Glutamatergic neuron (in vitro differentiated cells): Measurements from ENCODE around the gene FMO4. TPM values are rescaled to one million over a fixed set of nuclear protein-coding genes. Genes with fewer than 3 reads are reported as not detected.

ENCODE experiments used
- DNase-seq: peaks from one replicate; pipeline ENCODE4 v3.0.0; 2022
- H3K27ac Mint-ChIP-seq: one replicate; pipeline ENCODE4 v1.8.0; 2020; ENCODE audit warnings: mild to moderate bottlenecking, mixed read lengths, inconsistent platforms; ENCODE audit not compliant: unreplicated experiment
- H3K27me3 Mint-ChIP-seq: one replicate; pipeline ENCODE4 v1.8.0; 2020; ENCODE audit warnings: mild to moderate bottlenecking, moderate library complexity, mixed read lengths, inconsistent platforms; ENCODE audit not compliant: unreplicated experiment
- H3K36me3 Mint-ChIP-seq: one replicate; pipeline ENCODE4 v1.8.0; 2020; ENCODE audit warnings: mild to moderate bottlenecking, mixed read lengths, inconsistent platforms; ENCODE audit not compliant: unreplicated experiment
- H3K4me1 Mint-ChIP-seq: one replicate; pipeline ENCODE4 v1.8.0; 2020; ENCODE audit warnings: mild to moderate bottlenecking, low read depth, mixed read lengths, inconsistent platforms; ENCODE audit not compliant: unreplicated experiment
- H3K4me3 Mint-ChIP-seq: one replicate; pipeline ENCODE4 v1.8.0; 2020; ENCODE audit warnings: mild to moderate bottlenecking, mixed read lengths, inconsistent platforms; ENCODE audit not compliant: unreplicated experiment
- H3K9me3 Mint-ChIP-seq: one replicate; pipeline ENCODE4 v1.8.0; 2020; ENCODE audit warnings: mild to moderate bottlenecking, moderate library complexity, mixed read lengths, inconsistent platforms; ENCODE audit not compliant: unreplicated experiment
- CTCF ChIP-seq: fragments of 200-600 bp; sonication (generic); IDR thresholded peaks from one replicate; pipeline ENCODE4 v1.5.0; 2021; ENCODE audit not compliant: partially characterized antibody, unreplicated experiment
- total RNA-seq: library from RNA; stranded (reverse); fragmentation: NEBNext Ultra II Directional; extraction: Animal tissue kit (Norgen Biotek cat#: 25700); gene quantifications from one replicate; pipeline ENCODE4 v1.2.1, GENCODE V29; 2021; ENCODE audit not compliant: unreplicated experiment

FMO4 gene
- total RNA-seq, 1 donor from 2014 or later, result 0.56 TPM

DNA sequence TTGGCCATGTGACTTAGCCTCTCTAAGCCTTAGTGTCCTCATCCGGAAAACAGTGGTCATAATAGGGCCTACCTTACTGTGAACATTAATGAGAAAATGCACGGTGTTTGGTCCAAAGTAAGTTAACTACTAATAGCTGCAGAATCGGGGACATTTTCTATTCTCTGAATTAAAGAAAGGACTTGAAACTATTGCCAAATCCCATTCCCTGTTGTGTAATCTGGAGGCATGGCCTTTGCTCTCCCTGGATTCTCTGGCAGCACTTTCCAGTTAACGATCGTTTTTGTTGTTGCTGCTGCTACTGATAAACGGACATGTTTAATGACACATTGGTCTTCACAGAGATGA is 30.5 kb downstream of the FMO4 start:
- TF ChIP-seq CTCF, result no peak
- no peak for DNase-seq
- no peaks in the 10 kb centered on the region for H3K27me3 Mint-ChIP-seq
- H3K4me1 Mint-ChIP-seq, result no peaks in the 10 kb centered on the region
- H3K36me3 Mint-ChIP-seq, result no peaks in the 10 kb centered on the region
- H3K4me3 Mint-ChIP-seq, result no peak overlapping the region
- no peaks in the 10 kb centered on the region for H3K9me3 Mint-ChIP-seq
- no peak overlapping the region for H3K27ac Mint-ChIP-seq

GRCh38 chr1:171345536-171345935 is 31.6 kb downstream of the FMO4 start:
- no peaks in the 10 kb centered on the region for H3K27me3 Mint-ChIP-seq
- H3K4me1 Mint-ChIP-seq, result no peaks in the 10 kb centered on the region

DNA sequence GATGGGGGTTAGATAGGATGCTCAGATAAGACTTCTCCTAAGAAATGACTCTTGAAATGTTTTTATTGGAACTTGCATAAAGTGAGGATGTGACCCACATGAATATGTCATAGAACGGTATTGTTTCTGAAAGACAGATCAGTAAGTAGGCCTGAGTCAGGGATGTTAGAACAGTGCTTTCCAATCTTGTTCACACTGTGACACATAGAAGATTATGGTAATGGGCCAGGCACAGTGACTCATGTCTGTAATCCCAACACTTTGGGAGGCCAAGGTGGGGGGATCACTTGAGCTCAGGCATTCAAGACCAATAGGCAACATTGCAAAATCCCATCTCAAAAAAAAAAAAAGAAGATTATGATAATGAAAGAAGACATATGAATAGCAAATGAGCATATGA is 32.9 kb downstream of the FMO4 start:
- H3K4me1 Mint-ChIP-seq, result no peaks in the 10 kb centered on the region
- no peak overlapping the region for H3K27ac Mint-ChIP-seq
- H3K9me3 Mint-ChIP-seq, result no peaks in the 10 kb centered on the region
- no peak overlapping the region for H3K4me3 Mint-ChIP-seq
- H3K27me3 Mint-ChIP-seq, result no peaks in the 10 kb centered on the region
- TF ChIP-seq CTCF, result no peak
- H3K36me3 Mint-ChIP-seq, result no peaks in the 10 kb centered on the region
- DNase-seq, result no peak

More at GRCh38 chr1:171345536-171345935, 31.6 kb downstream of the FMO4 start:
- Mint-ChIP-seq H3K4me3 (no peak overlapping the region), H3K9me3 (no peaks in the 10 kb centered on the region), H3K27ac (no peak overlapping the region), H3K36me3 (no peaks in the 10 kb centered on the region)
- no peak for TF ChIP-seq CTCF
- DNase-seq, result no peak

DNA sequence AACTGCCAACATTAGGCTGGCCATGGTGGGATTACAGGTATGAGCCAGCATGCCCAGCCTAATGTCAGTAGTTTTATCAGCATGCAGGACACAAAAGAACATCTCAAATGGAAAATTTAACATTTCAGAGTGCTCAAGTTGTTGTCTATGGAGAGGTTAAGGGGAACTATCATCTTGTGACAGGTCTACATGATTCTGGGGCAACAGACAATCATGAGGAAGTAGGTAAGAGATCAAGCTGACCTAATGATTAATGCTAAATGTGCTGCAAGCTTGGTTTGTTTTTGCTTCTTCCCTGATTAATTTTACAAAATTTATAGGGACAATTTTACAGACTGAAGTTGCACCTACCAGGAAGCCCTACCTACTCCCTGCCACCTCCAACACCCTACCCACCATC is 36.6 kb downstream of the FMO4 start:
- no peaks in the 10 kb centered on the region for H3K36me3 Mint-ChIP-seq
- H3K4me3 Mint-ChIP-seq, result no peak overlapping the region
- H3K4me1 Mint-ChIP-seq, result no peaks in the 10 kb centered on the region
- H3K9me3 Mint-ChIP-seq, result no peaks in the 10 kb centered on the region
- H3K27me3 Mint-ChIP-seq, result no peaks in the 10 kb centered on the region
- no peak overlapping the region for H3K27ac Mint-ChIP-seq
- DNase-seq, result no peak
- no peak for TF ChIP-seq CTCF

DNA sequence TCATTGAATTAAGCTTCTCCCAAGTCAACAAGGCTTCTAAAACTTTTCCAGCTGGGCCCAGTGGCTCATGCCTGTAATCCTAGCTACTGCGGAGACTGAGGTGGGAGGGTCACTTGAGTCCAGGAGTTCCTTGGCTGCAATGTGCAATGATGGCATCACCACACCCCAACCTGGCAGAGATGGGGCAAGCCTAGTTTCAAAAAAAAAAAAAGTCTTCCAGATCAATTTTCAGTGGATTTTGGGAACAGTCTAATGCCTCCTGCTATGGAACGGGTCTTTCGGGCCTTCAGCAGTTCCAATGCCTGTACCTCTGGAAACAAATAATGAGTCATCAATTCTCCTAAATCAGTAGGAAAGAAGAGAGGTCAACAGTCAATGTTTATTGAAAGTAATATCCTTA is 38.0 kb downstream of the FMO4 start:
- Mint-ChIP-seq H3K36me3 (no peaks in the 10 kb centered on the region), H3K27me3 (no peaks in the 10 kb centered on the region), H3K9me3 (no peaks in the 10 kb centered on the region), H3K27ac (no peak overlapping the region), H3K4me1 (no peaks in the 10 kb centered on the region), H3K4me3 (no peak overlapping the region)
- TF ChIP-seq CTCF, result no peak
- no peak for DNase-seq
